Measurements from ENCODE around the gene CDC42BPB.

- TF ChIP-seq CTCF (optimal IDR thresholded peaks at IDR 0.05 in 1 of 3, IDR thresholded peaks at IDR 0.05 in 1 of 3, conservative IDR thresholded peaks at IDR 0.05 in 1 of 3; ENCODE audit: extremely low read depth in 1 of 3, insufficient read depth in 2 of 3, low read length in 3 of 3) (no peak), EZH2 (IDR thresholded peaks at IDR 0.05; ENCODE audit: low read length) (no peak)
Observed at GRCh38 chr14:102957222-102957621, 100.1 kb downstream of the CDC42BPB start.
